UCSD-AML1 (cell line): ENCODE data around the gene METTL25B.

Experiments
- DNase-seq: peaks from one replicate; lab custom pipeline; 2025; ENCODE audit not compliant: unreplicated experiment; lab: John Stamatoyannopoulos, UW

The METTL25B gene

GRCh38 chr1:156700736-156701531, 27.3 kb upstream of the METTL25B start:
- no peak for DNase-seq

- no peak for DNase-seq
Observed at GRCh38 chr1:156703336-156703735, 24.9 kb upstream of the METTL25B start.

- no peak for DNase-seq
Observed at GRCh38 chr1:156703741-156704140, 24.5 kb upstream of the METTL25B start.

- no peak for DNase-seq
Observed at GRCh38 chr1:156704166-156704711, 24.0 kb upstream of the METTL25B start.

GRCh38 chr1:156704930-156705320, 23.3 kb upstream of the METTL25B start:
- DNase-seq, result no peak

- DNase-seq, result no peak
Observed at GRCh38 chr1:156705321-156705917, 22.9 kb upstream of the METTL25B start, which contains the start of gene CRABP2. Gene CRABP2, minus strand, starts transcription at chr1:156705583. Its CDS starts 137 bp downstream, at chr1:156705446.

- DNase-seq, result peak; percentile 62
Observed at GRCh38 chr1:156705918-156706656, 22.2 kb upstream of the METTL25B start.

GRCh38 chr1:156706657-156707416, 21.4 kb upstream of the METTL25B start:
- no peak for DNase-seq

- no peak for DNase-seq
Observed at GRCh38 chr1:156707417-156708217, 20.7 kb upstream of the METTL25B start.

- no peak for DNase-seq
Observed at GRCh38 chr1:156708218-156708661, 20.0 kb upstream of the METTL25B start.

- no peak for DNase-seq
Observed at GRCh38 chr1:156709031-156709430, 19.2 kb upstream of the METTL25B start.

GRCh38 chr1:156709757-156710489, 18.3 kb upstream of the METTL25B start:
- no peak for DNase-seq

GRCh38 chr1:156711011-156711817, 17.1 kb upstream of the METTL25B start:
- DNase-seq, result no peak

- no peak for DNase-seq
Observed at GRCh38 chr1:156712626-156713025, 15.6 kb upstream of the METTL25B start.

GRCh38 chr1:156714830-156715229, 13.4 kb upstream of the METTL25B start:
- DNase-seq, result no peak

GRCh38 chr1:156717351-156717750, 10.9 kb upstream of the METTL25B start:
- DNase-seq, result no peak

- DNase-seq, result no peak
Observed at GRCh38 chr1:156721131-156721530, 7.1 kb upstream of the METTL25B start.

- DNase-seq, result no peak
Observed at GRCh38 chr1:156721535-156721934, 6.7 kb upstream of the METTL25B start.
